HepG2 (cell line): ENCODE results near the gene FAM83G. TPM values are rescaled to one million over a fixed set of nuclear protein-coding genes. Genes with fewer than 3 reads are reported as not detected.

Experiments used
- ATF1 ChIP-seq: IDR thresholded peaks from 2 replicates; pipeline ENCODE4 v1.6.1; 2016; ENCODE audit warnings: mild to moderate bottlenecking, control low read depth
- CEBPB ChIP-seq: IDR thresholded peaks from 2 replicates; pipeline ENCODE4 v1.6.1; 2011; ENCODE audit warnings: low read depth, low read length, improper control_type of control experiment, borderline replicate concordance
- CEBPZ ChIP-seq: IDR thresholded peaks from 2 replicates; pipeline ENCODE4 v1.6.1; 2012; ENCODE audit warnings: low read length, improper control_type of control experiment
- EED ChIP-seq: sonication (generic); formaldehyde crosslinking; IDR thresholded peaks from 2 replicates; pipeline ENCODE4 v1.5.0; 2020; ENCODE audit warnings: mild to moderate bottlenecking, missing genetic modification reagents
- ELF1 ChIP-seq: sonication (generic); formaldehyde crosslinking; IDR thresholded peaks from 2 replicates; pipeline ENCODE4 v1.4.0; 2020; ENCODE audit warnings: missing genetic modification reagents
- FOSL1 ChIP-seq: sonication (generic); formaldehyde crosslinking; IDR thresholded peaks from 2 replicates; pipeline ENCODE4 v1.9.0; 2021; ENCODE audit warnings: missing genetic modification reagents, borderline replicate concordance
- HES4 ChIP-seq: sonication (generic); formaldehyde crosslinking; IDR thresholded peaks from 2 replicates; pipeline ENCODE4 v1.9.0; 2021; ENCODE audit warnings: mild to moderate bottlenecking, missing genetic modification reagents, borderline replicate concordance
- MAFG ChIP-seq: sonication (generic); formaldehyde crosslinking; IDR thresholded peaks from 2 replicates; pipeline ENCODE4 v1.5.1; 2020; ENCODE audit warnings: mild to moderate bottlenecking, missing genetic modification reagents
- MATR3 ChIP-seq: sonication (generic); formaldehyde crosslinking; IDR thresholded peaks from 2 replicates; pipeline ENCODE4 v1.4.0; 2020; ENCODE audit warnings: missing genetic modification reagents
- MXD3 ChIP-seq: IDR thresholded peaks from 2 replicates; pipeline ENCODE4 v1.6.1; 2016; ENCODE audit warnings: mild to moderate bottlenecking, missing biosample characterization, missing genetic modification reagents
- NCOR1 ChIP-seq: fragments of 200-600 bp; sonication (generic); IDR thresholded peaks from 2 replicates; pipeline ENCODE4 v1.7.0; 2017; ENCODE audit warnings: antibody characterized with exemption, low read length, borderline replicate concordance
- PBX2 ChIP-seq: IDR thresholded peaks from 2 replicates; pipeline ENCODE4 v1.6.1; 2016; ENCODE audit warnings: control low read depth
- PHF8 ChIP-seq: sonication (generic); formaldehyde crosslinking; IDR thresholded peaks from 2 replicates; pipeline ENCODE4 v1.5.0; 2020; ENCODE audit warnings: missing genetic modification reagents
- POLR2AphosphoS2 ChIP-seq: IDR thresholded peaks from 2 replicates; pipeline ENCODE4 v1.6.1; 2011; ENCODE audit warnings: low read depth, low read length, improper control_type of control experiment
- RCOR2 ChIP-seq: IDR thresholded peaks from 2 replicates; pipeline ENCODE4 v1.6.1; 2016; ENCODE audit warnings: missing biosample characterization, missing genetic modification reagents
- SRY ChIP-seq: sonication (generic); formaldehyde crosslinking; IDR thresholded peaks from 2 replicates; pipeline ENCODE4 v1.8.0; 2022; ENCODE audit warnings: mild to moderate bottlenecking, missing genetic modification reagents
- ZNF205 ChIP-seq: IDR thresholded peaks from 2 replicates; pipeline ENCODE4 v1.6.1; 2018; ENCODE audit warnings: missing biosample characterization, missing genetic modification reagents
- ZNF235 ChIP-seq: sonication (generic); formaldehyde crosslinking; IDR thresholded peaks from 2 replicates; pipeline ENCODE4 v1.8.1; 2023; ENCODE audit warnings: mild to moderate bottlenecking, missing genetic modification reagents, borderline replicate concordance
- ZNF331 ChIP-seq: sonication (generic); formaldehyde crosslinking; IDR thresholded peaks from 2 replicates; pipeline ENCODE4 v1.4.0; 2020; ENCODE audit warnings: missing genetic modification reagents
- ZNF382 ChIP-seq: sonication (generic); formaldehyde crosslinking; IDR thresholded peaks from 2 replicates; pipeline ENCODE4 v1.5.0; 2020; ENCODE audit warnings: missing genetic modification reagents, mild to moderate bottlenecking, borderline replicate concordance
- ZNF510 ChIP-seq: sonication (generic); formaldehyde crosslinking; IDR thresholded peaks from 2 replicates; pipeline ENCODE4 v1.4.0; 2020; ENCODE audit warnings: low read depth, mild to moderate bottlenecking, missing genetic modification reagents
- ZNF674 ChIP-seq: sonication (generic); formaldehyde crosslinking; IDR thresholded peaks from 2 replicates; pipeline ENCODE4 v1.5.0; 2020; ENCODE audit warnings: low read depth, mild to moderate bottlenecking, missing genetic modification reagents
- ZSCAN21 ChIP-seq: sonication (generic); formaldehyde crosslinking; IDR thresholded peaks from 2 replicates; pipeline ENCODE4 v1.8.0; 2022; ENCODE audit warnings: mild to moderate bottlenecking, missing genetic modification reagents, moderate library complexity, borderline replicate concordance
- ZSCAN5A ChIP-seq: sonication (generic); formaldehyde crosslinking; IDR thresholded peaks from 2 replicates; pipeline ENCODE4 v1.8.0; 2022; ENCODE audit warnings: mild to moderate bottlenecking, missing genetic modification reagents, borderline replicate concordance
- polyA plus RNA-seq, 8 experiments: library from polyadenylated mRNA; depleted of rRNA in 3 of 8; stranded (reverse) in 7 of 8; unstranded in 1 of 8; fragments of >200 nt; fragmentation: Illumina TruSeq in 4 of 8; extraction: Trizol in 4 of 8; gene quantifications; 2 replicates each; pipeline versions ENCODE4 v1.2.1 to v1.2.3, GENCODE V29; 2011 to 2016; ENCODE audit warnings: low read depth in 4 of 8, missing spikeins in 1 of 8, mixed read lengths in 1 of 8; ENCODE audit not compliant: insufficient read depth in 1 of 8
- total RNA-seq, 5 experiments: library from RNA; depleted of rRNA; stranded (reverse); fragments of >200 nt; fragmentation: Illumina TruSeq; extraction: Trizol; gene quantifications; 2 replicates each; pipeline ENCODE4 v1.2.3, GENCODE V29; 2016; ENCODE audit warnings: low read depth in 1 of 5

The FAM83G gene
- total and polyA plus RNA-seq, 2 of the 13 experiments (the other 11 are each of a cell fraction or from before 2014, with no cell fraction given): 13.7 to 18.6 TPM

- TF ChIP-seq RCOR2 (CRISPR knock-in tag): peak; percentile 97
- TF ChIP-seq ZNF674: no peak
- TF ChIP-seq MAFG (CRISPR knock-in tag): no peak
- TF ChIP-seq ZNF382 (CRISPR knock-in tag): no peak
- TF ChIP-seq NCOR1: peak; percentile 92
- 0 out of 2 replicates have a peak, but pooled peaks have one; percentile 57 for TF ChIP-seq PBX2 (CRISPR knock-in tag)
- TF ChIP-seq HES4: peak; percentile 75; the same call in 1 of the 2 replicates
- 0 out of 2 replicates have a peak, but pooled peaks have one; percentile 47 for TF ChIP-seq ZNF235 (CRISPR knock-in tag)
- no peak for TF ChIP-seq ZNF510 (CRISPR knock-in tag)
- TF ChIP-seq MATR3 (CRISPR knock-in tag): no peak
- TF ChIP-seq EED: no peak
- peak; percentile 63; the same call in 1 of the 2 replicates for TF ChIP-seq POLR2AphosphoS2
- TF ChIP-seq ZNF331: peak; percentile 96
- no peak for TF ChIP-seq SRY
- TF ChIP-seq ATF1 (CRISPR knock-in tag): no peak
- TF ChIP-seq ZNF205: peak; percentile 95
- no peak for TF ChIP-seq CEBPZ
- peak; percentile 76; the same call in 1 of the 2 replicates for TF ChIP-seq MXD3 (CRISPR knock-in tag)
- TF ChIP-seq PHF8: peak; percentile 45; the same call in 1 of the 2 replicates
- peak; percentile 37; the same call in 1 of the 2 replicates for TF ChIP-seq FOSL1 (CRISPR knock-in tag)
- TF ChIP-seq ZSCAN21: peak; percentile 90
- TF ChIP-seq ZSCAN5A (CRISPR knock-in tag): peak; percentile 65; the same call in 1 of the 2 replicates
- TF ChIP-seq ELF1 (CRISPR knock-in tag): peak; percentile 94
- peak; percentile 75; the same call in 1 of the 2 replicates for TF ChIP-seq CEBPB
These were observed 15.9 kb downstream of the FAM83G start (continued) for GRCh38 chr17:18988546-18989173.
